Brain microvascular endothelial cell (primary cell): ENCODE data around the gene FBXO5.

Experiments used
- DNase-seq: peaks from one replicate; pipeline ENCODE4 v3.0.0-alpha.2; 2020
- H3K27ac ChIP-seq: fragments of 250-450 bp; sonication (Bioruptor Pico); 2 replicates; pipeline ENCODE4 v1.5.1; 2020; ENCODE audit warnings: mild to moderate bottlenecking, moderate library complexity
- H3K27me3 ChIP-seq: fragments of 250-450 bp; sonication (Bioruptor Pico); replicated peaks from 2 replicates; pipeline ENCODE4 v1.5.1; 2020; ENCODE audit warnings: mild to moderate bottlenecking
- H3K36me3 ChIP-seq: fragments of 250-450 bp; sonication (Bioruptor Pico); replicated peaks from 2 replicates; pipeline ENCODE4 v1.5.1; 2020; ENCODE audit warnings: mild to moderate bottlenecking
- H3K4me3 ChIP-seq: 2 replicates; pipeline ENCODE4 v1.5.1; 2011; ENCODE audit warnings: low read depth, mild to moderate bottlenecking, control low read depth, low read length, moderate library complexity
- CTCF ChIP-seq: IDR thresholded peaks from 2 replicates; pipeline ENCODE4 v1.5.1; 2011; ENCODE audit warnings: low read depth, mild to moderate bottlenecking, moderate library complexity, low read length, control low read depth, inconsistent platforms; ENCODE audit errors: missing control alignments
- in situ Hi-C: cut with HindIII; loops from 2 replicates; pipeline ENCODE4 v1.10.0; 2017; ENCODE audit warnings: low sequenced_read_pairs, low pct_ligation_motif_present

Gene FBXO5

GRCh38 chr6:152952045-152952444, 30.8 kb downstream of the FBXO5 start:
- no peaks in the 10 kb centered on the region for H3K27me3 ChIP-seq
- TF ChIP-seq CTCF: no peak
- H3K36me3 ChIP-seq: no peaks in the 10 kb centered on the region
- no peak overlapping the region for H3K4me3 ChIP-seq
- peak; percentile 45 for DNase-seq
- H3K27ac ChIP-seq: no peak overlapping the region
- in situ Hi-C loops: no loop called here

- no peak overlapping the region for H3K27ac ChIP-seq
- in situ Hi-C loops: no loop called here
- H3K27me3 ChIP-seq: no peaks in the 10 kb centered on the region
- no peak overlapping the region for H3K4me3 ChIP-seq
- H3K36me3 ChIP-seq: no peaks in the 10 kb centered on the region
- TF ChIP-seq CTCF: no peak
- no peak for DNase-seq
Observed at GRCh38 chr6:152950240-152950639, 32.6 kb downstream of the FBXO5 start.

- H3K36me3 ChIP-seq: no peaks in the 10 kb centered on the region
- H3K27ac ChIP-seq: no peak overlapping the region
- TF ChIP-seq CTCF: peak; percentile 56
- in situ Hi-C loops: loop anchor here (25.0 kb wide), 1 partner anchor 186 kb away; the partner anchor contains the start of gene VIP
- H3K27me3 ChIP-seq: no peaks in the 10 kb centered on the region
- peak; percentile 25 for DNase-seq
- H3K4me3 ChIP-seq: no peak overlapping the region
Observed at GRCh38 chr6:152948150-152948768, 34.6 kb downstream of the FBXO5 start.

GRCh38 chr6:152946995-152947394, 35.8 kb downstream of the FBXO5 start:
- Histone ChIP-seq H3K27ac (no peak overlapping the region), H3K27me3 (no peaks in the 10 kb centered on the region), H3K36me3 (no peaks in the 10 kb centered on the region), H3K4me3 (no peak overlapping the region)
- in situ Hi-C loops: loop anchor here (25.0 kb wide), 1 partner anchor 185 kb away; the partner anchor contains the start of gene VIP
- no peak for TF ChIP-seq CTCF
- DNase-seq: no peak

GRCh38 chr6:152946484-152946883, 36.4 kb downstream of the FBXO5 start:
- TF ChIP-seq CTCF: no peak
- no peaks in the 10 kb centered on the region for H3K36me3 ChIP-seq
- H3K4me3 ChIP-seq: no peak overlapping the region
- no peak overlapping the region for H3K27ac ChIP-seq
- in situ Hi-C loops: loop anchor here (25.0 kb wide), 1 partner anchor 184 kb away; the partner anchor contains the start of gene VIP
- no peaks in the 10 kb centered on the region for H3K27me3 ChIP-seq
- DNase-seq: no peak
